ENCODE measurements around the gene ZNF142.
"Not testable (repeated sequence)": the region's sequence is repeated elsewhere in the genome, so short reads cannot be mapped to it uniquely, and the experiment has no call there.

The ZNF142 gene, protein sequence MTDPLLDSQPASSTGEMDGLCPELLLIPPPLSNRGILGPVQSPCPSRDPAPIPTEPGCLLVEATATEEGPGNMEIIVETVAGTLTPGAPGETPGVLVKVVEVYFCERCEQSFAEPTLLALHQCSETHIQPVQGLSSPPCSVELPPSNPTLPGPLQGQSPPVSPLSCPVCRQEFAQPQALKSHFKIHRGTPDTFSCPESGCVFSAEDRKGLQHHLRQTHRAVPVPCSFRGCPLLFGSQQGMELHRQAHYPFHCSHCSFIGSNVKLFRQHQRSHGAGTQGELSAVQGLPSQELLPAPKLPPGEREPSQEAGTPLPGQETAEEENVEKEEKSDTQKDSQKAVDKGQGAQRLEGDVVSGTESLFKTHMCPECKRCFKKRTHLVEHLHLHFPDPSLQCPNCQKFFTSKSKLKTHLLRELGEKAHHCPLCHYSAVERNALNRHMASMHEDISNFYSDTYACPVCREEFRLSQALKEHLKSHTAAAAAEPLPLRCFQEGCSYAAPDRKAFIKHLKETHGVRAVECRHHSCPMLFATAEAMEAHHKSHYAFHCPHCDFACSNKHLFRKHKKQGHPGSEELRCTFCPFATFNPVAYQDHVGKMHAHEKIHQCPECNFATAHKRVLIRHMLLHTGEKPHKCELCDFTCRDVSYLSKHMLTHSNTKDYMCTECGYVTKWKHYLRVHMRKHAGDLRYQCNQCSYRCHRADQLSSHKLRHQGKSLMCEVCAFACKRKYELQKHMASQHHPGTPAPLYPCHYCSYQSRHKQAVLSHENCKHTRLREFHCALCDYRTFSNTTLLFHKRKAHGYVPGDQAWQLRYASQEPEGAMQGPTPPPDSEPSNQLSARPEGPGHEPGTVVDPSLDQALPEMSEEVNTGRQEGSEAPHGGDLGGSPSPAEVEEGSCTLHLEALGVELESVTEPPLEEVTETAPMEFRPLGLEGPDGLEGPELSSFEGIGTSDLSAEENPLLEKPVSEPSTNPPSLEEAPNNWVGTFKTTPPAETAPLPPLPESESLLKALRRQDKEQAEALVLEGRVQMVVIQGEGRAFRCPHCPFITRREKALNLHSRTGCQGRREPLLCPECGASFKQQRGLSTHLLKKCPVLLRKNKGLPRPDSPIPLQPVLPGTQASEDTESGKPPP (N-terminal part only)

GRCh38 chr2:218659258-218659987 is at the start of gene ZNF142, which contains the start of gene BCS1L:
TSS of gene ZNF142 (minus strand) at chr2:218659623. CDS start at chr2:218656429, 3,194 bp downstream.
TSS of gene BCS1L (plus strand) at chr2:218659683. CDS start at chr2:218660988, 1,305 bp downstream.
- peak; percentile 94 for DNase-seq

DNA sequence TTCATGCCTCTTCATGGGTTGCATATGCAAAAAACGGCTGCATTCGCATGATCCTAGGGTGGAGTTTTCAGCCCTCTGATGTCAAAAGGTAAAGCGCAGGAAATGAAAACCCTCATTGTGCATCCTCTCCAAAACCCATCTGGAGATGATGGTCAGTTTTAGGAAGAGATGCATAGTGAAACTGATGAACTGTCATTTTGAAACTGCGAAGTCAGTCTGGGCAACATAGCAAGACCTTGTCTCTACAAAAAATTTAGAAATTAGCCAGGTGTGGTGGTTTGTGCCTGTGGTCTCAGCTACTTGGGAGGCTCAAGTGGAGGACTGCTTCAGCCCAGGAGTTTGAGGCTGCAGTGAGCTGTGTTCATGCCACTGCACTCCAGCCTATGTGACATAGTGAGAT is 48.7 kb upstream of the ZNF142 start:
- no peak for DNase-seq

- no peak for DNase-seq
Observed at GRCh38 chr2:218703341-218703740, 43.9 kb upstream of the ZNF142 start.

- DNase-seq, result no peak
Observed at GRCh38 chr2:218701806-218702205, 42.4 kb upstream of the ZNF142 start.

DNA sequence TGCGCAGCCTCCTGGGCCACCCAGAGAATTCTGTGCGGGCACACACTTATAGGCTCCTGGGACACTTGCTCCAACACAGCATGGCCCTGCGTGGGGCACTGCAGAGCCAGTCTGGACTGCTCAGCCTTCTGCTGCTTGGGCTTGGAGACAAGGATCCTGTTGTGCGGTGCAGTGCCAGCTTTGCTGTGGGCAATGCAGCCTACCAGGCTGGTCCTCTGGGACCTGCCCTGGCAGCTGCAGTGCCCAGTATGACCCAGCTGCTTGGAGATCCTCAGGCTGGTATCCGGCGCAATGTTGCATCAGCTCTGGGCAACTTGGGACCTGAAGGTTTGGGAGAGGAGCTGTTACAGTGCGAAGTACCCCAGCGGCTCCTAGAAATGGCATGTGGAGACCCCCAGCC is 39.5 kb upstream of the ZNF142 start:
- DNase-seq, result no peak

- DNase-seq, result no peak
Observed at GRCh38 chr2:218694405-218695145, 35.2 kb upstream of the ZNF142 start.

GRCh38 chr2:218691234-218691633 is 31.8 kb upstream of the ZNF142 start:
- no peak for DNase-seq

- not testable (repeated sequence) for DNase-seq
Observed at GRCh38 chr2:218687400-218688060, 28.1 kb upstream of the ZNF142 start.

DNA sequence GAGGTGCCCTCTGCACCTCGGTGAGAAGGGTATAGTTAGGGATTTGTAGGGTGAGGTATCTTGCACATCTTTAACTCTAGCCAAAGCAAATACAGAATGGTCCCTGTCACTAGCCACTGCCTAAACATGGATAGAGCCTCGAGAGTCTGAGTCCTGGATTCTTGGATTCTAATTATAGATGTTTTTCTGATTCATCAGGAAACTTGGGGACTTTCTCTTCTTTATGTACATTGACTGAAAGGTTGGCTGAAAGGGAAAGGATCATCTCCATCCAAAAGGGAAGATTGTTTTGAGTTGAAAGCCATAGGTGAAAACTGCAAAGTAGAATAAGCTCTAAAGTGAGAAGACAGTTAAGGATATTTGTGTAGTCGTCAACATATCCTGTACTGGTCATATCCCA is 20.6 kb upstream of the ZNF142 start:
- no peak for DNase-seq

- no peak for DNase-seq
Observed at GRCh38 chr2:218679119-218679518, 19.7 kb upstream of the ZNF142 start.

- peak; percentile 77 for DNase-seq
Observed at GRCh38 chr2:218671654-218672566, 12.5 kb upstream of the ZNF142 start, which contains the start of the genes RNF25 and STK36. TSS of gene RNF25 (minus strand) at chr2:218672002. CDS start at chr2:218671970, 32 bp downstream. TSS of gene STK36 (plus strand) at chr2:218672086. CDS start at chr2:218672830, 744 bp downstream.

GRCh38 chr2:218671097-218671653 is 11.8 kb upstream of the ZNF142 start:
- DNase-seq, result no peak

DNA sequence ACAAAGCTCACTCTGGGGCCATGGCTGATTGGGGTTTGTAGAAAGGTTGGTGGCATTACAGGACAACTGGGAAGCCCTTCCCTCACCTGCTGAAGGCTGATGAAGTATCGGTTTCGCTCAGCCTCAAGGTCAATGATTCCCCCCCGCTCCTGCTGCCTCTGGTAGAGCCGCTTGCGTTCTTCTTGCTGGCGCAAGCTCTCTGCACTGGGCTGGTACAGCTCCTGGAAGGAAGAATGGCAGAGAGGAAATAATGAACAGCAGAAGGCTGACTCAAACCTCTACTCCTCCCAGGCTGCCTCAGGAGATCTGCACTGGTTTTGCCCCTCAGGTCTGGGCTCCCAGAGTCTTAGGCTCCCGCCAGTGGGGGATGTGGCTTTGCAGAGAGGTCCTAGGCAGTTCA is 5.2 kb upstream of the ZNF142 start:
- no peak for DNase-seq

- DNase-seq, result no peak
Observed at GRCh38 chr2:218663901-218664300, 4.5 kb upstream of the ZNF142 start.

- DNase-seq, result no peak
Observed at GRCh38 chr2:218662827-218663226, 3.4 kb upstream of the ZNF142 start.

DNA sequence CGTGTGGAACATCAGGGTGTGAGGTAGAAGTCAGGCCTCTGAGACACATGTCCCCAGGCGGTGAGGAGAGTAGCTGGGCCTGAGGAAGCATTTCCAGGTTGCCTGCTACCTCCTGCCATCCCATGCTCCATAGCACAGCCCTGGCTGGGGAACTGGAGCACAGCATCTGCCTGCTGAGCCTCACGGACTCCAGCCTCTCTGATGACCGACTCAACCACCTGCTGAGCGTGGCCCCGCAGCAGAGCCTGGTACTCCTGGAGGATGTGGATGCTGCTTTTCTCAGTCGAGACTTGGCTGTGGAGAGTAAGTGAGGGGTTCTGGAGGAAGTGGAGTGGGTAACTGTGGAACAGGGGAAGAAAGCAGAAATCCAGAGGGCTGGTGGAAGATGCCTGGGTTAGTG is 3.0 kb upstream of the ZNF142 start:
- no peak for DNase-seq

GRCh38 chr2:218659988-218660358 is 550 bp upstream of the ZNF142 start:
- no peak for DNase-seq

GRCh38 chr2:218658671-218659257 is 659 bp downstream of the ZNF142 start:
- DNase-seq, result peak; percentile 39

GRCh38 chr2:218655751-218656150 is 3.7 kb downstream of the ZNF142 start:
- no peak for DNase-seq
